HepG2 (cell line): Measurements from ENCODE around the gene SPSB2. TPM values are rescaled to one million over a fixed set of nuclear protein-coding genes. Genes with fewer than 3 reads are reported as not detected.

Experiments
- ARNT2 ChIP-seq: sonication (generic); formaldehyde crosslinking; IDR thresholded peaks from 2 replicates; pipeline ENCODE4 v1.8.0; 2022; ENCODE audit warnings: mild to moderate bottlenecking, low read depth, missing genetic modification reagents, moderate library complexity
- CC2D1A ChIP-seq: sonication (generic); formaldehyde crosslinking; IDR thresholded peaks from 2 replicates; pipeline ENCODE4 v1.8.1; 2023; ENCODE audit warnings: mild to moderate bottlenecking, missing genetic modification reagents
- FIP1L1 ChIP-seq: fragments of 200-400 bp; formaldehyde crosslinking; IDR thresholded peaks from 2 replicates; pipeline ENCODE4 v1.6.1; 2018; ENCODE audit warnings: low read depth, mild to moderate bottlenecking, low read length, moderate library complexity, borderline replicate concordance; ENCODE audit not compliant: insufficient read depth
- FOXC1 ChIP-seq: sonication (generic); formaldehyde crosslinking; IDR thresholded peaks from 2 replicates; pipeline ENCODE4 v1.8.0; 2022; ENCODE audit warnings: mild to moderate bottlenecking, missing genetic modification reagents, borderline replicate concordance
- GABPA ChIP-seq, 2 experiments: IDR thresholded peaks; 2 replicates each; pipeline ENCODE4 v1.6.1; 2011 to 2016; ENCODE audit warnings: low read depth in 2 of 2, low read length in 1 of 2, missing biosample characterization in 1 of 2, missing genetic modification characterization in 1 of 2
- GABPB1 ChIP-seq: IDR thresholded peaks from 2 replicates; pipeline ENCODE4 v1.6.1; 2016; ENCODE audit warnings: mild to moderate bottlenecking, missing genetic modification reagents, moderate library complexity, missing compliant biosample characterization
- HIVEP1 ChIP-seq: sonication (generic); formaldehyde crosslinking; IDR thresholded peaks from 2 replicates; pipeline ENCODE4 v1.4.0; 2020; ENCODE audit warnings: mild to moderate bottlenecking, missing genetic modification reagents
- KAT2B ChIP-seq: fragments of 150-350 bp; IDR thresholded peaks from 2 replicates; pipeline ENCODE4 v1.6.1; 2014; ENCODE audit warnings: low read depth, low read length, borderline replicate concordance
- KDM1A ChIP-seq: IDR thresholded peaks from 2 replicates; pipeline ENCODE4 v1.6.1; 2016; ENCODE audit warnings: missing compliant biosample characterization
- KMT2A ChIP-seq: sonication (generic); formaldehyde crosslinking; IDR thresholded peaks from 2 replicates; pipeline ENCODE4 v1.4.0; 2020; ENCODE audit warnings: missing genetic modification reagents
- RCOR2 ChIP-seq: IDR thresholded peaks from 2 replicates; pipeline ENCODE4 v1.6.1; 2016; ENCODE audit warnings: missing biosample characterization, missing genetic modification reagents
- SAFB2 ChIP-seq: sonication (generic); formaldehyde crosslinking; IDR thresholded peaks from 2 replicates; pipeline ENCODE4 v1.5.1; 2020; ENCODE audit warnings: missing genetic modification reagents, low read depth, mild to moderate bottlenecking, borderline replicate concordance
- SALL1 ChIP-seq: sonication (generic); formaldehyde crosslinking; IDR thresholded peaks from 2 replicates; pipeline ENCODE4 v1.8.0; 2022; ENCODE audit warnings: mild to moderate bottlenecking, missing genetic modification reagents
- SETDB1 ChIP-seq: sonication (generic); formaldehyde crosslinking; IDR thresholded peaks from 2 replicates; pipeline ENCODE4 v1.5.1; 2020; ENCODE audit warnings: missing genetic modification reagents, mild to moderate bottlenecking, borderline replicate concordance
- SP140L ChIP-seq: sonication (generic); formaldehyde crosslinking; IDR thresholded peaks from 2 replicates; pipeline ENCODE4 v1.4.0; 2020; ENCODE audit warnings: missing genetic modification reagents, borderline replicate concordance
- TCF7 ChIP-seq: sonication (generic); IDR thresholded peaks from 2 replicates; pipeline ENCODE4 v1.6.1; 2016; ENCODE audit warnings: antibody characterized with exemption, low read depth
- ZNF121 ChIP-seq: sonication (generic); formaldehyde crosslinking; IDR thresholded peaks from 2 replicates; pipeline ENCODE4 v1.5.0; 2020; ENCODE audit warnings: mild to moderate bottlenecking, missing genetic modification reagents
- ZNF558 ChIP-seq: sonication (generic); formaldehyde crosslinking; IDR thresholded peaks from 2 replicates; pipeline ENCODE4 v1.9.0; 2022; ENCODE audit warnings: mild to moderate bottlenecking, missing genetic modification reagents, borderline replicate concordance
- ZNF660 ChIP-seq: sonication (generic); formaldehyde crosslinking; IDR thresholded peaks from 2 replicates; pipeline ENCODE4 v1.5.1; 2020; ENCODE audit warnings: mild to moderate bottlenecking, low read depth, missing genetic modification reagents, borderline replicate concordance
- ZNF747 ChIP-seq: sonication (generic); formaldehyde crosslinking; IDR thresholded peaks from 2 replicates; pipeline ENCODE4 v1.8.1; 2023; ENCODE audit warnings: missing genetic modification reagents, mild to moderate bottlenecking, borderline replicate concordance
- polyA plus RNA-seq, 8 experiments: library from polyadenylated mRNA; depleted of rRNA in 3 of 8; stranded (reverse) in 7 of 8; unstranded in 1 of 8; fragments of >200 nt; fragmentation: Illumina TruSeq in 4 of 8; extraction: Trizol in 4 of 8; gene quantifications; 2 replicates each; pipeline versions ENCODE4 v1.2.1 to v1.2.3, GENCODE V29; 2011 to 2016; ENCODE audit warnings: low read depth in 4 of 8, missing spikeins in 1 of 8, mixed read lengths in 1 of 8; ENCODE audit not compliant: insufficient read depth in 1 of 8
- total RNA-seq, 5 experiments: library from RNA; depleted of rRNA; stranded (reverse); fragments of >200 nt; fragmentation: Illumina TruSeq; extraction: Trizol; gene quantifications; 2 replicates each; pipeline ENCODE4 v1.2.3, GENCODE V29; 2016; ENCODE audit warnings: low read depth in 1 of 5
- TF ChIP-seq, protein P1 (sequence below): sonication (generic); formaldehyde crosslinking; IDR thresholded peaks from 2 replicates; pipeline ENCODE4 v1.5.0; 2020; ENCODE audit warnings: missing genetic modification reagents, mild to moderate bottlenecking, borderline replicate concordance
- TF ChIP-seq, protein P2 (sequence below): sonication (generic); formaldehyde crosslinking; IDR thresholded peaks from 2 replicates; pipeline ENCODE4 v1.5.0; 2020; ENCODE audit warnings: missing genetic modification reagents
- TF ChIP-seq, protein P3 (sequence below): sonication (generic); formaldehyde crosslinking; IDR thresholded peaks from 2 replicates; pipeline ENCODE4 v1.4.0; 2020; ENCODE audit warnings: missing genetic modification reagents, mild to moderate bottlenecking, borderline replicate concordance
- TF ChIP-seq, protein P4 (sequence below): IDR thresholded peaks from 2 replicates; pipeline ENCODE4 v1.6.1; 2016

SPSB2 gene
- total and polyA plus RNA-seq, 2 of the 13 experiments (the other 11 are each of a cell fraction or from before 2014, with no cell fraction given): 2.0 to 6.2 TPM

DNA sequence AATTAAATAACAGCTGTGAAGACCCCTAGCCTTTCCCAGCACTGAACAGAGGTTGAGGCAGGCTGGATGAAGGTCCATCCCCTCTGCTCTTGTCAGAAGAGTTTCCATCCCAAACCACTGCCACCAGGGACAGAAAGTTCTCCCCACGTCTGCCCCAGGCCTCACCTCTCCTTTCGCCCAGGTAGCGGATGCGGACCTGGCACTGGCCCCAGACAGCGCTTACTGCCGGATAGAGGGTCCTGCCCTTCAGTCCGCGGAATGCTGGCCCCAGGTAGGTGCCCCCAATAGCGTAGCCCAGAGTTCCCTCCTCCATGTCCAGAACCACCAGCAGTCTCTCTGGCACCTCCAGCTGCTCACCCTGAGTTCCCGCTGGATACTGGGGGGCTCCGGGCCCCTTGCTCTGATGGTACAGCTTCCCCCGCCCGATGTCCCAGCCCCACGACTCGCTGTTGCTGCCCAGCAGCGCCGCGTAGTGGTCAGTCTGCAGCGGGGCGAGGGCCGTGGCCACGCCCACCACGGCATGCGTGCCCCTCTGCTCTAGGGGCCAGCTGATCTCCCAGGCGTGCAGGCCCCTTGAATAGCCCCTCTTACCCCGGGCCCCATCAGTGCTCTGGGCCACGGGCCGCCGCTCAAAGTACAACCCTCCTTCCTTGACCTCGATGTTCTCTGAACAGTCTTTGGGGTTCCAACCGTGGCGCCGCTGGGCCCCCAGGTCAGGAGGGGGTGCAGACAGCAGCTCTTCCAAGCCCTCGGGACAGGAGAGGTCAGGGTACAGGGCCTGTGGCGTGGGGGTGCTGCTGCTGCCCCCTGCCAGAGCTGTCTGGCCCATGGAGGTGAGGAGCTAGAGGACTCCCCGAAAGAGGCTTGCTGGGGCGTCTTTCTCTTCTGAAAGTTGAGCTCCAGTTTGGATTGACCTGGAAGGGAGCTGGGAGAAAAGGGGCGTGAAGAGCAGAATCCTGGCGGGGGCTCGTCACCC lies 742 bp downstream of the SPSB2 start (continued):
- TF ChIP-seq, protein P1, sequence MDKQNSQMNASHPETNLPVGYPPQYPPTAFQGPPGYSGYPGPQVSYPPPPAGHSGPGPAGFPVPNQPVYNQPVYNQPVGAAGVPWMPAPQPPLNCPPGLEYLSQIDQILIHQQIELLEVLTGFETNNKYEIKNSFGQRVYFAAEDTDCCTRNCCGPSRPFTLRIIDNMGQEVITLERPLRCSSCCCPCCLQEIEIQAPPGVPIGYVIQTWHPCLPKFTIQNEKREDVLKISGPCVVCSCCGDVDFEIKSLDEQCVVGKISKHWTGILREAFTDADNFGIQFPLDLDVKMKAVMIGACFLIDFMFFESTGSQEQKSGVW (CRISPR knock-in tag): no peak
- no peak for TF ChIP-seq KDM1A (CRISPR knock-in tag)
- no peak for TF ChIP-seq RCOR2 (CRISPR knock-in tag)
- TF ChIP-seq, protein P2, sequence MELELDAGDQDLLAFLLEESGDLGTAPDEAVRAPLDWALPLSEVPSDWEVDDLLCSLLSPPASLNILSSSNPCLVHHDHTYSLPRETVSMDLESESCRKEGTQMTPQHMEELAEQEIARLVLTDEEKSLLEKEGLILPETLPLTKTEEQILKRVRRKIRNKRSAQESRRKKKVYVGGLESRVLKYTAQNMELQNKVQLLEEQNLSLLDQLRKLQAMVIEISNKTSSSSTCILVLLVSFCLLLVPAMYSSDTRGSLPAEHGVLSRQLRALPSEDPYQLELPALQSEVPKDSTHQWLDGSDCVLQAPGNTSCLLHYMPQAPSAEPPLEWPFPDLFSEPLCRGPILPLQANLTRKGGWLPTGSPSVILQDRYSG (CRISPR knock-in tag): no peak
- TF ChIP-seq SALL1 (CRISPR knock-in tag): peak; percentile 73
- TF ChIP-seq CC2D1A (CRISPR knock-in tag): no peak
- TF ChIP-seq, protein P3, sequence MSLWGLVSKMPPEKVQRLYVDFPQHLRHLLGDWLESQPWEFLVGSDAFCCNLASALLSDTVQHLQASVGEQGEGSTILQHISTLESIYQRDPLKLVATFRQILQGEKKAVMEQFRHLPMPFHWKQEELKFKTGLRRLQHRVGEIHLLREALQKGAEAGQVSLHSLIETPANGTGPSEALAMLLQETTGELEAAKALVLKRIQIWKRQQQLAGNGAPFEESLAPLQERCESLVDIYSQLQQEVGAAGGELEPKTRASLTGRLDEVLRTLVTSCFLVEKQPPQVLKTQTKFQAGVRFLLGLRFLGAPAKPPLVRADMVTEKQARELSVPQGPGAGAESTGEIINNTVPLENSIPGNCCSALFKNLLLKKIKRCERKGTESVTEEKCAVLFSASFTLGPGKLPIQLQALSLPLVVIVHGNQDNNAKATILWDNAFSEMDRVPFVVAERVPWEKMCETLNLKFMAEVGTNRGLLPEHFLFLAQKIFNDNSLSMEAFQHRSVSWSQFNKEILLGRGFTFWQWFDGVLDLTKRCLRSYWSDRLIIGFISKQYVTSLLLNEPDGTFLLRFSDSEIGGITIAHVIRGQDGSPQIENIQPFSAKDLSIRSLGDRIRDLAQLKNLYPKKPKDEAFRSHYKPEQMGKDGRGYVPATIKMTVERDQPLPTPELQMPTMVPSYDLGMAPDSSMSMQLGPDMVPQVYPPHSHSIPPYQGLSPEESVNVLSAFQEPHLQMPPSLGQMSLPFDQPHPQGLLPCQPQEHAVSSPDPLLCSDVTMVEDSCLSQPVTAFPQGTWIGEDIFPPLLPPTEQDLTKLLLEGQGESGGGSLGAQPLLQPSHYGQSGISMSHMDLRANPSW (CRISPR knock-in tag): no peak
- TF ChIP-seq KMT2A (CRISPR knock-in tag): peak; percentile 59; the same call in 1 of the 2 replicates
- peak; percentile 74; the same call in 1 of the 2 replicates for TF ChIP-seq FIP1L1
- no peak for TF ChIP-seq ZNF660 (CRISPR knock-in tag)
- TF ChIP-seq HIVEP1 (CRISPR knock-in tag): no peak; the same call in 1 of the 2 replicates
- no peak for TF ChIP-seq KAT2B
- no peak for TF ChIP-seq ARNT2 (CRISPR knock-in tag)
- TF ChIP-seq ZNF558: peak; percentile 22; the same call in 1 of the 2 replicates
- 0 out of 2 replicates have a peak, but pooled peaks have one; percentile 11 for TF ChIP-seq SAFB2 (CRISPR knock-in tag)
- TF ChIP-seq, protein P4, sequence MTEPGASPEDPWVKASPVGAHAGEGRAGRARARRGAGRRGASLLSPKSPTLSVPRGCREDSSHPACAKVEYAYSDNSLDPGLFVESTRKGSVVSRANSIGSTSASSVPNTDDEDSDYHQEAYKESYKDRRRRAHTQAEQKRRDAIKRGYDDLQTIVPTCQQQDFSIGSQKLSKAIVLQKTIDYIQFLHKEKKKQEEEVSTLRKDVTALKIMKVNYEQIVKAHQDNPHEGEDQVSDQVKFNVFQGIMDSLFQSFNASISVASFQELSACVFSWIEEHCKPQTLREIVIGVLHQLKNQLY: no peak; the same call in 1 of the 2 replicates
- no peak for TF ChIP-seq SP140L
- no peak; the same call in 1 of the 2 replicates for TF ChIP-seq ZNF121
- no peak for TF ChIP-seq TCF7
- TF ChIP-seq GABPA (IDR thresholded peaks at IDR 0.05; ENCODE audit: low read depth, low read length): no peak
- TF ChIP-seq GABPA (CRISPR knock-in tag; IDR thresholded peaks at IDR 0.05; ENCODE audit: low read depth): peak; percentile 24; the same call in 1 of the 2 replicates
- TF ChIP-seq GABPB1 (CRISPR knock-in tag): peak; percentile 71
- peak; percentile 42; the same call in 1 of the 2 replicates for TF ChIP-seq FOXC1 (CRISPR knock-in tag)
- TF ChIP-seq ZNF747 (CRISPR knock-in tag): no peak
- no peak for TF ChIP-seq SETDB1 (CRISPR knock-in tag)
